HG03139 (cell line): Measurements from ENCODE around the gene FLYWCH2.
A peak's percentile ranks its signal among the peaks of the same experiment; 100 is the strongest.
"Not testable (repeated sequence)": the region's sequence is repeated elsewhere in the genome, so short reads cannot be mapped to it uniquely, and the experiment has no call there.

Experiments
- ATAC-seq: cut with Tn5 transposase; IDR thresholded peaks from one replicate; pipeline ENCODE4 v1.9.1; 2021; ENCODE audit not compliant: unreplicated experiment

Gene FLYWCH2

GRCh38 chr16:2912330-2913199 is 29.6 kb downstream of the FLYWCH2 start:
- peak; percentile 28 for ATAC-seq

- no peak for ATAC-seq
These were observed 30.6 kb downstream of the FLYWCH2 start for GRCh38 chr16:2913603-2914002.

- ATAC-seq: no peak
These were observed 31.2 kb downstream of the FLYWCH2 start for GRCh38 chr16:2914233-2914632.

GRCh38 chr16:2915196-2915929 is 32.3 kb downstream of the FLYWCH2 start:
- no peak for ATAC-seq

GRCh38 chr16:2919511-2920255 is 36.7 kb downstream of the FLYWCH2 start:
- ATAC-seq: no peak

GRCh38 chr16:2923481-2923880 is 40.5 kb downstream of the FLYWCH2 start:
- ATAC-seq: no peak

- ATAC-seq: no peak
These were observed 42.1 kb downstream of the FLYWCH2 start for GRCh38 chr16:2924901-2925755.

- ATAC-seq: no peak
These were observed 43.1 kb downstream of the FLYWCH2 start for GRCh38 chr16:2925951-2926649.

- no peak for ATAC-seq
These were observed 43.6 kb downstream of the FLYWCH2 start for GRCh38 chr16:2926650-2926999.

GRCh38 chr16:2927010-2927646 is 44.1 kb downstream of the FLYWCH2 start:
- no peak for ATAC-seq

GRCh38 chr16:2928151-2928550 is 45.1 kb downstream of the FLYWCH2 start:
- not testable (repeated sequence) for ATAC-seq

- no peak for ATAC-seq
These were observed 45.8 kb downstream of the FLYWCH2 start for GRCh38 chr16:2928796-2929195.

- ATAC-seq: no peak
These were observed 46.7 kb downstream of the FLYWCH2 start for GRCh38 chr16:2929693-2930092.

- no peak for ATAC-seq
These were observed 47.2 kb downstream of the FLYWCH2 start for GRCh38 chr16:2930236-2930635.

- ATAC-seq: not testable (repeated sequence)
These were observed 48.4 kb downstream of the FLYWCH2 start for GRCh38 chr16:2931231-2931914.

- no peak for ATAC-seq
These were observed 50.1 kb downstream of the FLYWCH2 start for GRCh38 chr16:2933136-2933535.

- no peak for ATAC-seq
These were observed 50.7 kb downstream of the FLYWCH2 start for GRCh38 chr16:2933701-2934100.

- ATAC-seq: no peak
These were observed 51.4 kb downstream of the FLYWCH2 start for GRCh38 chr16:2934450-2934849.

- no peak for ATAC-seq
These were observed 53.5 kb downstream of the FLYWCH2 start for GRCh38 chr16:2936436-2937011.
